Neutrophil (primary cell): Measurements from ENCODE around the gene NCK2.

ENCODE experiments used
- H3K27ac ChIP-seq: fragments of 200-600 bp; sonication (generic); 2 replicates; pipeline ENCODE4 v1.5.1; 2016; ENCODE audit warnings: mild to moderate bottlenecking, moderate library complexity
- H3K27me3 ChIP-seq: fragments of 200-600 bp; sonication (generic); 2 replicates; pipeline ENCODE4 v1.6.0; 2016; ENCODE audit warnings: mild to moderate bottlenecking
- H3K36me3 ChIP-seq: fragments of 200-600 bp; sonication (generic); 2 replicates; pipeline ENCODE4 v1.5.1; 2017
- H3K4me1 ChIP-seq, 2 experiments: fragments of 200-600 bp in 1 of 2; sonication (generic) in 1 of 2; 1 replicate in 1 of 2; 2 replicates in 1 of 2; pipeline versions ENCODE4 v1.5.1 to v1.6.1; 2013 to 2016; ENCODE audit warnings: low read depth in 1 of 2, low read length in 1 of 2, mild to moderate bottlenecking in 1 of 2, moderate library complexity in 1 of 2; ENCODE audit not compliant: control insufficient read depth in 1 of 2, insufficient read depth in 1 of 2
- H3K4me3 ChIP-seq, 2 experiments: fragments of 200-600 bp in 1 of 2; sonication (generic) in 1 of 2; 1 replicate in 1 of 2; 2 replicates in 1 of 2; pipeline ENCODE4 v1.5.1; 2013 to 2016; ENCODE audit warnings: low read depth in 1 of 2, low read length in 1 of 2, mild to moderate bottlenecking in 1 of 2, moderate library complexity in 1 of 2
- H3K9me3 ChIP-seq: fragments of 200-600 bp; sonication (generic); 2 replicates; pipeline ENCODE4 v1.5.1; 2016
- TF ChIP-seq, protein P1 (sequence below): fragments of 200-600 bp; sonication (generic); IDR thresholded peaks from 2 replicates; pipeline ENCODE4 v1.5.1; 2016; ENCODE audit warnings: antibody characterized with exemption

The NCK2 gene

DNA sequence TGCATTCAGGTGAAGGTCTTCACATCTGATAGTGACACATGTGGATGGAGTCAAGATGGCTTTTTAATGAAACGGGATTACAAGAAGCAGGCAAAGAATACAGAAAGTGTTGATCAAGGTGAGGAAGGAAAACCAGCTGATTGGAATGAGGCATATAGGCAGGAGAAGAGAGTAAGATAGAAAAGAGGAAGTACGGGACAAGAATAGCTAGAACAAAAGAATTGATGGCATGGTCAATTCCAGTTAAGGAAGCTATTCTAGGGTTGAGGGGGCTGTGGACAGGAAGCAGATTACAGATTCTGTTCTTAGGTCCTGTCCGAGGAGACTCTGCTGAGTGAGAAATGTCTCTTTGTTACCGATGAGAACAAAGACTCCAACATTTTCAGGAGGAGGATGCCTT lies 13.2 kb upstream of the NCK2 start:
- Histone ChIP-seq H3K4me1 (no peaks in the 10 kb centered on the region), H3K9me3 (no peaks in the 10 kb centered on the region), H3K27me3 (peaks cover 10% of the 10 kb centered on the region), H3K36me3 (no peaks in the 10 kb centered on the region), H3K27ac (no peak overlapping the region), H3K4me3 (no peak overlapping the region)
- TF ChIP-seq, protein P1, sequence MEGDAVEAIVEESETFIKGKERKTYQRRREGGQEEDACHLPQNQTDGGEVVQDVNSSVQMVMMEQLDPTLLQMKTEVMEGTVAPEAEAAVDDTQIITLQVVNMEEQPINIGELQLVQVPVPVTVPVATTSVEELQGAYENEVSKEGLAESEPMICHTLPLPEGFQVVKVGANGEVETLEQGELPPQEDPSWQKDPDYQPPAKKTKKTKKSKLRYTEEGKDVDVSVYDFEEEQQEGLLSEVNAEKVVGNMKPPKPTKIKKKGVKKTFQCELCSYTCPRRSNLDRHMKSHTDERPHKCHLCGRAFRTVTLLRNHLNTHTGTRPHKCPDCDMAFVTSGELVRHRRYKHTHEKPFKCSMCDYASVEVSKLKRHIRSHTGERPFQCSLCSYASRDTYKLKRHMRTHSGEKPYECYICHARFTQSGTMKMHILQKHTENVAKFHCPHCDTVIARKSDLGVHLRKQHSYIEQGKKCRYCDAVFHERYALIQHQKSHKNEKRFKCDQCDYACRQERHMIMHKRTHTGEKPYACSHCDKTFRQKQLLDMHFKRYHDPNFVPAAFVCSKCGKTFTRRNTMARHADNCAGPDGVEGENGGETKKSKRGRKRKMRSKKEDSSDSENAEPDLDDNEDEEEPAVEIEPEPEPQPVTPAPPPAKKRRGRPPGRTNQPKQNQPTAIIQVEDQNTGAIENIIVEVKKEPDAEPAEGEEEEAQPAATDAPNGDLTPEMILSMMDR, result no peak

DNA sequence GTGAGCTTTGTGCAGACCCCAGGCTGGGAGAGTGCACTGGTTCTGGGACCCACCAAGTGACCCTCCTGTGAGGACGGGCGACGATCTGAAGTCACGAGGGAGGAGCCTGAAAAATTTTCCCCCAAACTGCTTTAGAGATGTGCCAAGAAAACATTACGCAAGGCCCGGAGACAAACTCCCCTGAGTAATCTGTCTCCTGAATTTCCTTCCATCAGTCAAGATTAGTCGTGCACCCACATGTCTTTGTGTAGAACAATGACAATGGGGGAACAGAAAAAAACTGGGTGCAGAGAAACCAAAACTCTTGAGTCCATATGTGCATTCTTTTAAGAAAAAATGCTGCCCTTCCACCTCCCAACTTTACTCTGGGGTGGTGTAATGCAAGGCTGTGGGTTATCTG lies 12.6 kb upstream of the NCK2 start:
- no peak overlapping the region for H3K4me3 ChIP-seq
- TF ChIP-seq, protein P1, result no peak
- no peaks in the 10 kb centered on the region for H3K4me1 ChIP-seq
- H3K9me3 ChIP-seq, result no peaks in the 10 kb centered on the region
- H3K27me3 ChIP-seq, result peaks cover 10% of the 10 kb centered on the region
- no peaks in the 10 kb centered on the region for H3K36me3 ChIP-seq
- H3K27ac ChIP-seq, result no peak overlapping the region

DNA sequence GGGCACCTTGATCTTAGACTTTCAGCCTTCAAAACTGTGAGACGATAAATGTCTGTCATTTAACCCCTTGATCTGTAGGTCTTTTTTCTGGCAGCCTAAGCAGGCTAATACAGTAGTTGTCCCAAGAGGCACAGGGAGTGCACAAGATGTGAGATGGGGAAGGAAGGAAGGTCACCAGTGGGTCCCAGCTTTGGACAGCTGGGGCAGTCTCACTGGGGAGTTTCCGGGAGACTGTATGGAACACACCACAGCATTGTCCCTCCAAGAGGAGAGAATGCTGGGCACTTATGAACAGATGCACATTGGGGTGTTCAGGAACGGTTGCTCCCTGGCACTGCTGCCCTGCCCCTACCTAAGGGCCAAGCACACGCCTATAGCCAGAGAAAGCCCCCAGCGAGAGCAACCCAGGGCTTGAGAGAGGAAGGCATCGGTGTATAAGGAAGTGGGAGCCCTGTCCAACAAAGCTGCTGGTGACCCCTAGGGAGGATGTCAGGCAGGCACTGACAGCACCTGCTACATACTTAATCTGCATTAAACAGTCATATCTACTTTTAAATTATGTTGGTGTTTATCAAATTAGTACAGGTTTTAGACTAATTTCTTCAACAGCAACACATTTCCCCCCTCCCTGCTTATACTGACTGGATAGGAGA lies 11.6 kb upstream of the NCK2 start:
- Histone ChIP-seq H3K4me1 (no peaks in the 10 kb centered on the region), H3K9me3 (no peaks in the 10 kb centered on the region), H3K27me3 (peaks cover 10% of the 10 kb centered on the region), H3K36me3 (no peaks in the 10 kb centered on the region), H3K27ac (no peak overlapping the region), H3K4me3 (no peak overlapping the region)
- TF ChIP-seq, protein P1, result no peak

DNA sequence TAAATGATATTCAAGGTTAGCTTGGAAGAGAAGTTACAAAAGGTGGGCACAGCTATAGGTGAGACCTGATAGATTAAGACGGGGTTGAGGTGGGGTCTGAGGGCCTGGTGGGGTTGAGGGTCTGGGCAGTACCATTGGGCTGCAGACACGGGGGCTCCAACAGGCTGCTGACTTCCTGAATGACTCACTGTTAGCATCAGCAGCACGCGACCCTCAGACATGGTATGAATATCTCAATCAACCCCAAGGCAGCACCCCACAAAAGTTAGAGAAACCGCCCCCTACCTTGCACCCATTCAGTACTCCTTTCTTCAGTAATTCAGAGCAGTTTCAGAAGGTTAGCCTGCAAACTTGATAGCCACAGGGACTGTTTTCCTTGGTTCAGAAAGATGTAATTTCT lies 10.8 kb upstream of the NCK2 start:
- Histone ChIP-seq H3K36me3 (no peaks in the 10 kb centered on the region), H3K9me3 (no peaks in the 10 kb centered on the region), H3K27me3 (peaks cover 10% of the 10 kb centered on the region), H3K4me3 (no peak overlapping the region), H3K27ac (no peak overlapping the region), H3K4me1 (no peaks in the 10 kb centered on the region)
- TF ChIP-seq, protein P1, result no peak

DNA sequence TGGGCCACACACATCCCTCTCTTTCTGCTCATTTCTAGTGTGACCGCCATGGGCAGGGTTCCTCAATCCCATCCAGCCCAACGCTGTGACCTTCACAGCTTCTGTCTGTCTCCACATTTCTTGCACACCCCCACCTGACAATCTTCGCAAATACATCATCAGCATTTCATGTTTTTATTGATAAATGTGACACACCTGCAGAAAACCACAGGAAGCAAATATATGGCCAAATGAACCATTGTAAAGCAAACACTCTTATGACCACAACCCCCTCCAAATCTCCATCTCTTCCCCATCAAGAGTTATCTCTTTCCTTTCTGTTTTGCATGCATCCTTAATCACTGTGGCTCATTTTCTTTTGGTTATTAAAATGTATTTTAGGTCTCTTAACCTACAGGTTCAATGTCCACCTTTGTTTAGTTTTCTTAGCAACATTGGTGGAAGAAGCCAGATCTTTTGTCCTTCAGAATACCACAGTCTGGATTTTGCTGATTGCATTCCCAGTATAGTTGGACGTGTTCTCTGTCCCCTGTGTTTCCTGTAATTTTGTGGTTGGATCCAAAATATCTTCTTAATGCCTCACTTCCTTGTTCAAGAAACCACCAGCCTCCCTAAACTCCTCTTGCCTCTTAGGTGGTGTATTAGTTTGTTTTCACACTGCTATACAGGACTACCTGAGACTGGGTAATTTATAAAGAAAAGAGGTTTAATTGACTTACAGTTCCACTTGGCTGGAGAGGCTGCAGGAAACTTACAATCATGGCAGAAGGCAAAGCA lies 9.8 kb upstream of the NCK2 start:
- TF ChIP-seq, protein P1, result no peak
- H3K4me1 ChIP-seq, result no peaks in the 10 kb centered on the region

More for the DNA sequence above, 9.8 kb upstream of the NCK2 start:
- no peak overlapping the region for H3K27ac ChIP-seq
- H3K36me3 ChIP-seq, result no peaks in the 10 kb centered on the region
- no peak overlapping the region for H3K4me3 ChIP-seq
- peaks cover 10% of the 10 kb centered on the region for H3K27me3 ChIP-seq
- H3K9me3 ChIP-seq, result no peaks in the 10 kb centered on the region
